Neuronal stem cell (in vitro differentiated cells): ENCODE measurements around the gene WDR53.

Experiments
- DNase-seq: peaks from one replicate; pipeline ENCODE4 v3.0.0-alpha.2; 2013; ENCODE audit warnings: low spot score
- H2AFZ ChIP-seq: one replicate; pipeline ENCODE4 v1.6.1; 2013; ENCODE audit warnings: mild to moderate bottlenecking, low read length, inconsistent platforms
- H2AK5ac ChIP-seq: 2 replicates; pipeline ENCODE4 v1.6.1; 2013; ENCODE audit warnings: low read depth, mild to moderate bottlenecking, inconsistent platforms, low read length, moderate library complexity, mixed read lengths
- H2BK120ac ChIP-seq: 2 replicates; pipeline ENCODE4 v1.6.1; 2013; ENCODE audit warnings: low read depth, mild to moderate bottlenecking, inconsistent platforms, low read length, moderate library complexity, mixed read lengths
- H2BK12ac ChIP-seq: one replicate; pipeline ENCODE4 v1.6.1; 2013; ENCODE audit warnings: low read length, inconsistent platforms
- H2BK15ac ChIP-seq: 2 replicates; pipeline ENCODE4 v1.6.1; 2013; ENCODE audit warnings: mild to moderate bottlenecking, low read length, inconsistent platforms, mixed read lengths
- H2BK5ac ChIP-seq: one replicate; pipeline ENCODE4 v1.6.1; 2013; ENCODE audit warnings: inconsistent platforms, mild to moderate bottlenecking, low read length, moderate library complexity
- H3K14ac ChIP-seq: one replicate; pipeline ENCODE4 v1.6.1; 2013; ENCODE audit warnings: low read length, inconsistent platforms
- H3K18ac ChIP-seq: 2 replicates; pipeline ENCODE4 v1.6.1; 2013; ENCODE audit warnings: low read length, inconsistent platforms
- H3K23ac ChIP-seq: 2 replicates; pipeline ENCODE4 v1.6.1; 2013; ENCODE audit warnings: low read depth, mild to moderate bottlenecking, mixed read lengths, low read length, inconsistent platforms; ENCODE audit not compliant: poor library complexity
- H3K27ac ChIP-seq: replicated peaks from 3 replicates; pipeline ENCODE4 v1.5.1; 2013; ENCODE audit warnings: low read length, inconsistent platforms
- H3K27me3 ChIP-seq, 3 experiments: 2 replicates each; pipeline ENCODE4 v1.6.1; 2013; ENCODE audit warnings: low read length in 3 of 3, mild to moderate bottlenecking in 2 of 3, inconsistent platforms in 1 of 3, low read depth in 1 of 3, mixed read lengths in 1 of 3, moderate library complexity in 1 of 3; ENCODE audit not compliant: control insufficient read depth in 3 of 3, insufficient read depth in 3 of 3
- H3K36me3 ChIP-seq, 2 donors: replicated peaks in 1 of 2; 2 replicates each; pipeline ENCODE4 v1.6.1; 2013; ENCODE audit warnings: low read length in 2 of 2; ENCODE audit not compliant: control insufficient read depth in 2 of 2, insufficient read depth in 2 of 2
- H3K4ac ChIP-seq: 2 replicates; pipeline ENCODE4 v1.6.1; 2013; ENCODE audit warnings: inconsistent platforms, mild to moderate bottlenecking, low read length, moderate library complexity
- H3K4me1 ChIP-seq, 2 donors: 1 replicate in 1 of 2; 2 replicates in 1 of 2; pipeline ENCODE4 v1.6.1; 2013; ENCODE audit warnings: low read length in 2 of 2, low read depth in 1 of 2; ENCODE audit not compliant: control insufficient read depth in 2 of 2, insufficient read depth in 1 of 2
- H3K4me2 ChIP-seq: one replicate; pipeline ENCODE4 v1.6.1; 2013; ENCODE audit warnings: mild to moderate bottlenecking, low read length, inconsistent platforms; ENCODE audit not compliant: insufficient read depth, poor library complexity, severe bottlenecking
- H3K4me3 ChIP-seq, 2 donors: 2 replicates each; pipeline ENCODE4 v1.5.1; 2013; ENCODE audit warnings: low read length in 2 of 2, mild to moderate bottlenecking in 2 of 2, inconsistent platforms in 1 of 2, moderate library complexity in 1 of 2
- H3K79me1 ChIP-seq: one replicate; pipeline ENCODE4 v1.6.1; 2013; ENCODE audit warnings: low read depth, mild to moderate bottlenecking, inconsistent platforms, low read length, moderate library complexity
- H3K9ac ChIP-seq: one replicate; pipeline ENCODE4 v1.6.1; 2013; ENCODE audit warnings: mild to moderate bottlenecking, low read depth, low read length, inconsistent platforms; ENCODE audit not compliant: poor library complexity
- H3K9me3 ChIP-seq, 2 donors: replicated peaks in 1 of 2; 2 replicates each; pipeline versions ENCODE3 to v1.6.1; 2013; ENCODE audit warnings: low read length in 2 of 2, mild to moderate bottlenecking in 2 of 2, inconsistent platforms in 1 of 2, low read depth in 1 of 2, mixed read lengths in 1 of 2, moderate library complexity in 1 of 2; ENCODE audit not compliant: control insufficient read depth in 2 of 2, insufficient read depth in 1 of 2
- H4K8ac ChIP-seq: one replicate; pipeline ENCODE4 v1.6.1; 2013; ENCODE audit warnings: low read depth, mild to moderate bottlenecking, inconsistent platforms, low read length, moderate library complexity
- H4K91ac ChIP-seq: one replicate; pipeline ENCODE4 v1.6.1; 2013; ENCODE audit warnings: low read length, low read depth, mild to moderate bottlenecking, inconsistent platforms; ENCODE audit not compliant: poor library complexity
- WGBS, 2 donors: extraction: QIAGEN DNeasy Blood & Tissue Kit; methylation state at CpG; one replicate each; pipeline ENCODE4 v1.1.7; 2013; ENCODE audit warnings: missing lambda C conversion rate in 2 of 2, mixed read lengths in 1 of 2; ENCODE audit not compliant: insufficient read length in 2 of 2, insufficient replicate concordance in 1 of 2; ENCODE audit errors: extremely low coverage in 2 of 2; 5-methylcytosine and 5-hydroxymethylcytosine counted together

The WDR53 gene

DNA sequence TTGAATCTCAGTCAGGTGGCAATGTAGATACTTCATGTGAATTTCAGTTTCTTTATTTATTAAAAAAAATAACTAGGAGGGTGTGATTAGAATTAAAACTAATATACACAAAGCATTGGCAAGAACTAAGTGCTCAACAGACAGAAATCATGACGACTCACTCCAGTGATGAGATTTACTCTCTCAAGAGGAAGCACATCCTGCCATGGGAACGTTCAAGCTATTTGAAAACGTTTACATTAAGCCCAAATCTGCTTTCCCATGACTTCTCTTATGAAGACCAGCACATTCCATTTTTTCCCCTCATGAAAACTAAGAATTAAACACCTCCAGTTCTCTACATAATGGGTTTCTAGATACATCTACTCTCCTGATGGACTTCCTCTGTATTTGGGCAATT, 8.5 kb downstream of the WDR53 start:
- H2AK5ac ChIP-seq: no peak overlapping the region
- no peaks in the 10 kb centered on the region for H3K9me3 ChIP-seq
- H3K9ac ChIP-seq: no peak overlapping the region
- H3K27me3 ChIP-seq: no peaks in the 10 kb centered on the region
- no peak overlapping the region for H2AFZ ChIP-seq
- no peak overlapping the region for H3K18ac ChIP-seq
- no peak overlapping the region for H4K8ac ChIP-seq
- H2BK12ac ChIP-seq: no peak overlapping the region
- no peak overlapping the region for H3K14ac ChIP-seq
- no peak overlapping the region for H3K4me3 ChIP-seq
- DNase-seq: no peak
- WGBS, 2 donors: no CpG with 5 or more reads among the region's 3 CpGs
- no peak overlapping the region for H2BK5ac ChIP-seq
- H2BK120ac ChIP-seq: no peak overlapping the region
- H3K79me1 ChIP-seq: no peaks in the 10 kb centered on the region
- no peak overlapping the region for H3K23ac ChIP-seq
- peaks cover 0 to 40% of the 10 kb centered on the region in 2 donors for H3K36me3 ChIP-seq
- H3K4me2 ChIP-seq: no peak overlapping the region
- no peak overlapping the region for H4K91ac ChIP-seq
- H3K27ac ChIP-seq: no peak overlapping the region
- no peaks in the 10 kb centered on the region for H3K4me1 ChIP-seq
- no peak overlapping the region for H3K4ac ChIP-seq
- H2BK15ac ChIP-seq: no peak overlapping the region

DNA sequence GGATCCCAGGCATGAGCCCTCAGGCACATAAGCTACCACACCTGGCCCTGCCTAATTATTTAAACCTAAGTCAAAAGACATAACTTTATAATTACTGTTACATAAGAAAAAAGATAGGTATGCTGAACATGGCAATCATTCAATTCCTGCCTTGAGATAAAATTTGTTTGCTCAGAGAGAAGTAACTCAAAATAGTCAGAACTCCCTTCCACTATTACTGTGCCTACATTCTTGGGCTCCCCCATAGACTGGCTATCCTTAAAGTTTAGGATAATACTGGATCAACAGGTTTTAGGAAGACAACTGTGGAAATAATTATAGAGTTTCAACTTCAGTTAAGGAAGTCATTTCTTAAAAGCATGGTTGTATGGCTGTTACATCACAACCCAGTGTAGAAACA, 9.9 kb downstream of the WDR53 start:
- no peak for DNase-seq
- no peak overlapping the region for H2BK5ac ChIP-seq
- no peak overlapping the region for H3K23ac ChIP-seq
- H3K36me3 ChIP-seq: peaks cover 2 to 45% of the 10 kb centered on the region in 2 donors
- H2BK12ac ChIP-seq: no peak overlapping the region
- H3K4ac ChIP-seq: no peak overlapping the region
- H3K18ac ChIP-seq: no peak overlapping the region
- no peak overlapping the region for H2BK15ac ChIP-seq
- H2AFZ ChIP-seq: no peak overlapping the region
- H3K79me1 ChIP-seq: no peaks in the 10 kb centered on the region
- no peaks in the 10 kb centered on the region for H3K4me1 ChIP-seq
- no peak overlapping the region for H3K9ac ChIP-seq
- H2AK5ac ChIP-seq: no peak overlapping the region
- no peak overlapping the region for H2BK120ac ChIP-seq
- no peak overlapping the region for H4K91ac ChIP-seq
- H3K9me3 ChIP-seq: no peaks in the 10 kb centered on the region
- no peak overlapping the region for H4K8ac ChIP-seq
- H3K27me3 ChIP-seq: no peaks in the 10 kb centered on the region
- H3K4me3 ChIP-seq: no peak overlapping the region
- no peak overlapping the region for H3K27ac ChIP-seq
- no peak overlapping the region for H3K4me2 ChIP-seq
- no peak overlapping the region for H3K14ac ChIP-seq

DNA sequence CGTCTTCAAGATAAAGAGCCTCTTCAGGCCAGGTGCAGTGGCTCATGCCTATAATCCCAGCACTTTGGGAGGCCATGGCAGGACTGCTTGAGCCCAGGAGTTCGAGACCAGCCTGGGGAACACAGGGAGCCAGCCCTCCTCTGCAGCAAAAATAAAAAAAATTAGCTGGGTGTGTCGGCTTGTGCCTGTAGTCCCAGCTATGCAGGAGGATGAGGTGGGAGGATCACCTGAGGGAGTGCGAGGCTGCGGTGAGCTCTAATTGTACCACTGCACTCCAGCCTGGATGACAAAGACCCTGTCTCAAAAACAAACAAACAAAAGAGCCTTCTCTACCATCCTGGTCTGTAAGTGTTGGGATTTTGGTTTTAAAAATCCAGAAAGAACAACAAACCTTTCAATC, 11.1 kb downstream of the WDR53 start:
- WGBS, 2 donors: 100% methylated on average over 1 of the region's 5 CpGs; no CpG with 5 or more reads in 1 of the 2 donors
- no peaks in the 10 kb centered on the region for H3K4me1 ChIP-seq

DNA sequence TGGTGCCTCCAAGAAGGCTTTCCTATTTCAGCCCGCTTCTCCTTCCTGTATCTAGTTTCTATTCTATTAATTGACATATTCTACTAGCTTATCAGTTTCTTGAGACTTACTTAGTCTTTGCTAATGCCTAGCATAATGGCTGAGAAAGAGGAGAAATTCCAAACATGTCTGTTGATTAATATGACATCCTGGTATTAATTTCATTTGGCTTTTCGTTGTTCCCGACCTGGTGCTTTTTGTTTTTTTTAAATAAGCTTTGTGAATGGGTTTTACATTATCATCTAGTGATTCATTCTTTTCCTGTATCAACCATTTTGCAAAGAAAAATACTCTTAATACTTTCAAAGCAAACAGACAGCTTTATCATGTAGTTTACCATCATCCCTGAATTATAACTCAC, 13.1 kb downstream of the WDR53 start:
- Histone ChIP-seq H2BK15ac (no peak overlapping the region), H3K9ac (no peak overlapping the region), H3K14ac (no peak overlapping the region), H3K18ac (no peak overlapping the region), H2AK5ac (no peak overlapping the region), H4K8ac (no peak overlapping the region), H4K91ac (no peak overlapping the region), H2AFZ (no peak overlapping the region), H2BK5ac (no peak overlapping the region), H3K4me2 (no peak overlapping the region), H2BK12ac (no peak overlapping the region), H3K4me1 (no peaks in the 10 kb centered on the region), H3K79me1 (no peaks in the 10 kb centered on the region), H3K23ac (no peak overlapping the region), H3K27me3 (no peaks in the 10 kb centered on the region), H3K27ac (no peak overlapping the region), H3K4me3 (no peak overlapping the region), H3K4ac (no peak overlapping the region), H3K36me3 (peaks cover 2 to 18% of the 10 kb centered on the region in 2 donors), H2BK120ac (no peak overlapping the region), H3K9me3 (peaks cover 0 to 6% of the 10 kb centered on the region in 2 donors)
- no peak for DNase-seq
- no CpG with 5 or more reads among the region's 3 CpGs for WGBS, 2 donors

More for the DNA sequence above, 11.1 kb downstream of the WDR53 start:
- Histone ChIP-seq H3K9me3 (no peaks in the 10 kb centered on the region), H2BK120ac (no peak overlapping the region), H3K18ac (no peak overlapping the region), H3K4ac (no peak overlapping the region), H3K79me1 (no peaks in the 10 kb centered on the region), H4K8ac (no peak overlapping the region), H3K36me3 (peaks cover 2 to 37% of the 10 kb centered on the region in 2 donors), H2AFZ (no peak overlapping the region), H3K14ac (peak overlapping the region; percentile 17), H2BK12ac (no peak overlapping the region), H3K4me2 (no peak overlapping the region), H4K91ac (no peak overlapping the region), H2AK5ac (no peak overlapping the region), H3K4me3 (no peak overlapping the region), H3K27me3 (no peaks in the 10 kb centered on the region), H3K27ac (no peak overlapping the region), H2BK15ac (no peak overlapping the region), H3K9ac (no peak overlapping the region), H2BK5ac (no peak overlapping the region), H3K23ac (no peak overlapping the region)
- DNase-seq: no peak
